Transverse colon (tissue), 4 donors: ENCODE measurements around the gene ZBTB44.

ENCODE experiments used
- POLR2A ChIP-seq: fragments of 450-650 bp; IDR thresholded peaks from one replicate; pipeline ENCODE4 v1.6.1; 2016; ENCODE audit warnings: antibody characterized with exemption, mild to moderate bottlenecking, moderate library complexity
- POLR2AphosphoS5 ChIP-seq, 3 donors: sonication (generic); formaldehyde crosslinking; IDR thresholded peaks; one replicate each; pipeline ENCODE4 v1.6.1; 2016; ENCODE audit warnings: antibody characterized with exemption in 3 of 3
- TF ChIP-seq, protein P1 (sequence below), 5 experiments: fragments of 200-600 bp in 3 of 5; fragments of 450-650 bp in 2 of 5; sonication (generic) in 3 of 5; IDR thresholded peaks; 1 replicate in 2 of 5; 2 replicates in 3 of 5; pipeline ENCODE4 v1.5.1; 2016 to 2017; ENCODE audit warnings: antibody characterized with exemption in 5 of 5, inconsistent platforms in 3 of 5, mild to moderate bottlenecking in 2 of 5, moderate library complexity in 1 of 5

DNA sequence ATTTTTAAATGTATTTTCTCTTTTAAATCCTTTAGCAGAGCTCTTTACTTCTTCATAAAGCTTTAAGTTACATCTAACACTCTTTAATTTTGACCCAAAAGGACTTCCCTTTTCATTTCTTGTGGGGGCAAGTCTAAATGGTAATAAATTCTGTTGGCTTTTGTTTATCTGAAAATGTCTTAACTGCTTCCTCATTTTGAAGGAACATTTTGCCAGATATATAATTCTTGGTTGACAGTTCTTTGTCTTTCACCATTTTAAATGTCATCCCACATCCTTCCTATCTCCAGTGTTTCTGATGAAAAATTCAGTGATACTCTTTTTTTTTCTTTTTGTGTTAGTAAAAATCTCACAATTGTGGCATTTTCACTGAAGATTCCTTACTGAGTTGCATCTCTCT lies 44.7 kb upstream of the ZBTB44 start:
- TF ChIP-seq POLR2A (no peak), POLR2AphosphoS5 (IDR thresholded peaks at IDR 0.05) (no peak)
- TF ChIP-seq, protein P1, sequence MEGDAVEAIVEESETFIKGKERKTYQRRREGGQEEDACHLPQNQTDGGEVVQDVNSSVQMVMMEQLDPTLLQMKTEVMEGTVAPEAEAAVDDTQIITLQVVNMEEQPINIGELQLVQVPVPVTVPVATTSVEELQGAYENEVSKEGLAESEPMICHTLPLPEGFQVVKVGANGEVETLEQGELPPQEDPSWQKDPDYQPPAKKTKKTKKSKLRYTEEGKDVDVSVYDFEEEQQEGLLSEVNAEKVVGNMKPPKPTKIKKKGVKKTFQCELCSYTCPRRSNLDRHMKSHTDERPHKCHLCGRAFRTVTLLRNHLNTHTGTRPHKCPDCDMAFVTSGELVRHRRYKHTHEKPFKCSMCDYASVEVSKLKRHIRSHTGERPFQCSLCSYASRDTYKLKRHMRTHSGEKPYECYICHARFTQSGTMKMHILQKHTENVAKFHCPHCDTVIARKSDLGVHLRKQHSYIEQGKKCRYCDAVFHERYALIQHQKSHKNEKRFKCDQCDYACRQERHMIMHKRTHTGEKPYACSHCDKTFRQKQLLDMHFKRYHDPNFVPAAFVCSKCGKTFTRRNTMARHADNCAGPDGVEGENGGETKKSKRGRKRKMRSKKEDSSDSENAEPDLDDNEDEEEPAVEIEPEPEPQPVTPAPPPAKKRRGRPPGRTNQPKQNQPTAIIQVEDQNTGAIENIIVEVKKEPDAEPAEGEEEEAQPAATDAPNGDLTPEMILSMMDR (IDR thresholded peaks at IDR 0.05) = no peak
